Measurements from ENCODE around the gene OAS2.
"Not testable (repeated sequence)": the region's sequence is repeated elsewhere in the genome, so short reads cannot be mapped to it uniquely, and the experiment has no call there.

The OAS2 gene

DNA sequence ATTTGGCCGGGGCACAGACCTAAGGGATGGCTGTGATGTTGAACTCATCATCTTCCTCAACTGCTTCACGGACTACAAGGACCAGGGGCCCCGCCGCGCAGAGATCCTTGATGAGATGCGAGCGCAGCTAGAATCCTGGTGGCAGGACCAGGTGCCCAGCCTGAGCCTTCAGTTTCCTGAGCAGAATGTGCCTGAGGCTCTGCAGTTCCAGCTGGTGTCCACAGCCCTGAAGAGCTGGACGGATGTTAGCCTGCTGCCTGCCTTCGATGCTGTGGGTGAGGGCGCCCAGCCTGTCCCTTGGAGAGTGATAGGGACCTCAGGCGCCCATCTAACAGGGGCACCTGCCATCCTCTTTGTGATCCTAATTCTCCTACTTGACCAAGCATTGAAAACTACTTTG is 27.6 kb upstream of the OAS2 start:
- no peak for DNase-seq (ENCODE audit: low read depth)

DNA sequence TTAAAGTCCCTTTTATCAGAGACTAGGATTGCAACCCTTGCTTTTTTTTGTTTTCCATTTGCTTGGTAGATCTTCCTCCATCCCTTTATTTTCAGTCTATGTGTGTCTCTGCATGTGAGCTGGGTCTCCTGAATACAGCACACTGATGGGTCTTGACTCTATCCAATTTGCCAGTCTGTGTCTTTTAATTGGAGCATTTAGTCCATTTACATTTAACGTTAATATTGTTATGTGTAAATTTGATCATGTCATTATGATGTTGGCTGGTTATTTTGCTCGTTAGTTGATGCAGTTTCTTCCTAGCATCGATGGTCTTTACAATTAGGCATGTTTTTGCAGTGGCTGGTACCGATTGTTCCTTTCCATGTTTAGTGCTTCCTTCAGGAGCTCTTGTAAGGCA is 21.2 kb upstream of the OAS2 start:
- not testable (repeated sequence) for DNase-seq (ENCODE audit: low read depth)

DNA sequence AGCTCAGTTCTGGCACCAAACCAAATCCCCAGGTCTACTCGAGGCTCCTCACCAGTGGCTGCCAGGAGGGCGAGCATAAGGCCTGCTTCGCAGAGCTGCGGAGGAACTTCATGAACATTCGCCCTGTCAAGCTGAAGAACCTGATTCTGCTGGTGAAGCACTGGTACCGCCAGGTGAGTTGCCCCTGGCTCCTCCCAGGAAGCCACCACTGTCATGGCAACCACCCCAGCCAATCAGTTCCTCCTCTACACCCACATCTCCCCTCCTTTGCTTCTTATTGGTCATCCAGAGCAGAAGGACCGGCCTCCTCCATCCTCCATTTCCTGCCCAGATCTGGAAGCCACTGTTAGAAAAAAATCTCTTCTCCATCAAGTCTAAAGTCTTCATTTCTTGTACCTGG is 17.2 kb upstream of the OAS2 start:
- no peak for DNase-seq (ENCODE audit: low read depth)

DNA sequence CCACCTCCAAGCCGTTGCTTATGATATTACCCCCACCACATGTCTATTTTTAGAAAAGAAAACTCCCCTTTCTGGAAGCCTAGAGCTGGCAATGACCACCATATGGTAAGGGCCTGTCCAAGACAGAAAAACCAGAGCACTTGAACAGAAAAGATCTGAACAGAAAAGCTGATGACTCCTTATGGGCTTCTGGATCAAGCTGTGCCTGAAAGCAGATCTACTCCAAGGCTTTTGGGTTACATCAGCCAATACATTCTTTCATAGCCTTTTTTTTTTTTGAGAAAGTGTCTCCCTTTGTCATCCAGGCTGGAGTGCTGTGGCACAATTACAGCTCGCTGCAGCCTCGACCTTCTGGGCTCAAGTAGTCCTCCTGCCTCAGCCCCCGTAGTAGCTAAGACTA is 16.8 kb upstream of the OAS2 start:
- DNase-seq (ENCODE audit: low read depth), result no peak

GRCh38 chr12:112962561-112962960 is 15.8 kb upstream of the OAS2 start:
- no peak for DNase-seq (ENCODE audit: low read depth)

DNA sequence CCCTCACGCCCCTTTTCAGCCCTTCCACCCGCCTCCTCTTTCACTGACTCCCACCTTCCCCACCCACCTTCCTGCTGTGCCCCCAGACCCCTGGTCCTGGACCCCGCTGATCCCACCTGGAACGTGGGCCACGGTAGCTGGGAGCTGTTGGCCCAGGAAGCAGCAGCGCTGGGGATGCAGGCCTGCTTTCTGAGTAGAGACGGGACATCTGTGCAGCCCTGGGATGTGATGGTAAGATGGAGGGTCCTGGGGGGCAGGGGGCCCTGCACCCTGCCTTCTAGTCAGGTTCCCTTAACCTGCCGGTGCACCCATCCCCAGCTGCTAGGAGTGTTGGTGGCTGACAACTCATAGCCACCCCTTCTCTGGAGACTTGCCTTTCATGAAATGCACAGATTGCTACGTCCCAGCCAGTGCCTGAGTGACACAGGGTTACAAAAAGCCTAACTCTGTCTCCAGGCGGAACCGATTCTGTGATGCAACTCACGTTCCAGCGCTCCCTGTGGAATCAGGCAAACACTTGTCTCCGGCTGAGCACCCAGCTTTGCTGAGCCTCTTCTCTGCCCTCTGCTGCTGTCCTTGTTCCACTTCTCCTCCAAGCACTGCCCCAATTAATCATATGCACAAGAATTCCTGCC is 15.0 kb upstream of the OAS2 start:
- no peak for DNase-seq (ENCODE audit: low read depth)

- no peak for DNase-seq (ENCODE audit: low read depth)
Observed at GRCh38 chr12:112964067-112964670, 14.2 kb upstream of the OAS2 start.

- no peak for DNase-seq (ENCODE audit: low read depth)
Observed at GRCh38 chr12:112964915-112965314, 13.4 kb upstream of the OAS2 start.

- no peak for DNase-seq (ENCODE audit: low read depth)
Observed at GRCh38 chr12:112965643-112966042, 12.7 kb upstream of the OAS2 start.

DNA sequence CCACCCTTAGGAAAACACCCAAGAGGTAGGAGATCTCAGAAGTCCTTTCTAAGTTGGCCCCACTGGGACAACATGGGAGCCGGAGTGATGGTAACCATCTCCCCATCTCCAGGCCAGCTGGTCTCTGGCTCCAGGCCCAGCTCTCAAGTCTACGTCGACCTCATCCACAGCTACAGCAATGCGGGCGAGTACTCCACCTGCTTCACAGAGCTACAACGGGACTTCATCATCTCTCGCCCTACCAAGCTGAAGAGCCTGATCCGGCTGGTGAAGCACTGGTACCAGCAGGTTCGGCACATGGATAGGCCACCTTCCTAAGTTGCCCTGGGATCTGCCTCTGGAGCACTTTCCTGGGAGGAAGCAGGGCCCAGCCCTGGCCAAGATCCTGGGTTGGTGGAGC is 11.0 kb upstream of the OAS2 start:
- no peak for DNase-seq (ENCODE audit: low read depth)

- DNase-seq (ENCODE audit: low read depth), result no peak
Observed at GRCh38 chr12:112967858-112968257, 10.5 kb upstream of the OAS2 start.

DNA sequence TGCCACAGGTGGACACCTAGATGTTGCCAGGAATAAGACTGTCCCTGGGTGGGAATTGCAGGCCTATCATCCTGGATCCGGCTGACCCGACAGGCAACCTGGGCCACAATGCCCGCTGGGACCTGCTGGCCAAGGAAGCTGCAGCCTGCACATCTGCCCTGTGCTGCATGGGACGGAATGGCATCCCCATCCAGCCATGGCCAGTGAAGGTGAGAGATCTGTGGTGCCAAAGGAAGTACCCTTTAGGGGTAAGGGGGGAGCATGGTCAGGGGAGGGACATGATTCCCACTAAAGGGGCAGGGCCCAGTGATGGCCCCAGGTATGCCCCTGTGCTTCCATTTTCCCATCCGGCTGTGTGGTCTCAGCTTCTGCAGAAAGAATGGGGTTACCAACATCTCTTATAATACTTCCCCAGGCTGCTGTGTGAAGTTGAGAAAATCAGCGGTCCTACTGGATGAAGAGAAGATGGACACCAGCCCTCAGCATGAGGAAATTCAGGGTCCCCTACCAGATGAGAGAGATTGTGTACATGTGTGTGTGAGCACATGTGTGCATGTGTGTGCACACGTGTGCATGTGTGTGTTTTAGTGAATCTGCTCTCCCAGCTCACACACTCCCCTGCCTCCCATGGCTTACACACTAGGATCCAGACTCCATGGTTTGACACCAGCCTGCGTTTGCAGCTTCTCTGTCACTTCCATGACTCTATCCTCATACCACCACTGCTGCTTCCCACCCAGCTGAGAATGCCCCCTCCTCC is 8.6 kb upstream of the OAS2 start:
- no peak for DNase-seq (ENCODE audit: low read depth)

DNA sequence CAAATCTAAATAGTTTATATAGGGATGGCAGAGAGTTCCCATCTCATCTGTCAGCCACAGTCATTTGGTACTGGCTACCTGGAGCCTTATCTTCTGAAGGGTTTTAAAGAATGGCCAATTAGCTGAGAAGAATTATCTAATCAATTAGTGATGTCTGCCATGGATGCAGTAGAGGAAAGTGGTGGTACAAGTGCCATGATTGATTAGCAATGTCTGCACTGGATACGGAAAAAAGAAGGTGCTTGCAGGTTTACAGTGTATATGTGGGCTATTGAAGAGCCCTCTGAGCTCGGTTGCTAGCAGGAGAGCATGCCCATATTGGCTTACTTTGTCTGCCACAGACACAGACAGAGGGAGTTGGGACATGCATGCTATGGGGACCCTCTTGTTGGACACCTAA is 7.9 kb upstream of the OAS2 start:
- no peak for DNase-seq (ENCODE audit: low read depth)

DNA sequence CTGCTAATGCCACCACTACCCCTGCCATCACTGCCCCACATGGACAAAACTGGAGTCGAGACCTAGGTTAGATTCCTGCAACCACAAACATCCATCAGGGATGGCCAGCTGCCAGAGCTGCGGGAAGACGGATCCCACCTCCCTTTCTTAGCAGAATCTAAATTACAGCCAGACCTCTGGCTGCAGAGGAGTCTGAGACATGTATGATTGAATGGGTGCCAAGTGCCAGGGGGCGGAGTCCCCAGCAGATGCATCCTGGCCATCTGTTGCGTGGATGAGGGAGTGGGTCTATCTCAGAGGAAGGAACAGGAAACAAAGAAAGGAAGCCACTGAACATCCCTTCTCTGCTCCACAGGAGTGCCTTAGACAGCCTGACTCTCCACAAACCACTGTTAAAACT is 7.1 kb upstream of the OAS2 start:
- no peak for DNase-seq (ENCODE audit: low read depth)

DNA sequence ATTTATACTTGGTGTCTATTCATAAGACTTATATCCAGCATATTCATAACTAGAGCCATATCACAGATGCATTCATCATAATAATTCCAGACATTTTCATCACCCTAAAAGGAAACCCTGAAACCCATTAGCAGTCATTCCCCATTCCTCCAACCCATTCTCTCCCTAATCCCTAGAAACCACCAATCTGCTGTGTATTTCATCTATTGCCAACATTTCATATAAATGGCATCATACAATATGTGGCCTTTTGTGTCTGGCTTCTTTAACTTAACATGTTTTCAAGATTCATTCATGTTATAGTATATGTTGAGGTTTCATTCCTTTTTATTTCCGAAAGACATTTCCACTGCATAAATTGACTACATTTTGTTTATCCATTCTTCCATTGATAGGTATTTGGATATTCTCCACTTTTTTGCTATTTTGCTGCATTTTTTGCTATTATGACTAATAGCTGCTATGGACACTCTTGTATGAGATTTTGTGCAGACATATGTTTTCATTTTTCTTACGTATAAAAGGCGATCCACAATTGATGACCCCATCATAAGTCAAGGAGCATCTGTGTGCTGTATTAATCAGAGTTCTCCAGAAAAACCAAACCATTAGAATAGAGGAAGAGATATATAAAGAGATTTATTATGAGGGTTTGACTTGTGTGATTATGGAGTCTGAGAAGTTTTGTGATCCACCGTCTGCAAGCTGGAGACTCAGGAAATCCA is 5.1 kb upstream of the OAS2 start:
- no peak for DNase-seq (ENCODE audit: low read depth)

DNA sequence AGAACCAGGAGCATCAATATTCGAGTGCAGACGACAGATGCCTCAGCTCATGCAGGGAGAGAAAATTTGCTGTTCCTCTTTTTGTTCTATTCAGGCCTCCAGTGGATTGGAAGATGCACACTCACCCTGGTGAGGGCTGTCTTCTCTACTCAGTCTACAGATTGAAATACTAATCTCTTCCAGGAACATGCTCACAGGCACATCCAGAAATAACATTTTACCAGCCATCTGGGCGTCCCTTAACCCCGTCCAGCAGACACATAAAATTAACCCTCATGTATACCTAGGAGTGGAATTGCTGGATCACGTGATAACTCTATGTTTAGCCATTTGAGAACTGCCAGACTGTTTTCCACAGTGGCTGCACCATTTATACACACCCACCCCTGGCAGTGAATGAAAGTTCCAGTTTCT is 4.5 kb upstream of the OAS2 start:
- no peak for DNase-seq (ENCODE audit: low read depth)

- DNase-seq (ENCODE audit: low read depth), result no peak
Observed at GRCh38 chr12:112974904-112975303, 3.4 kb upstream of the OAS2 start.

DNA sequence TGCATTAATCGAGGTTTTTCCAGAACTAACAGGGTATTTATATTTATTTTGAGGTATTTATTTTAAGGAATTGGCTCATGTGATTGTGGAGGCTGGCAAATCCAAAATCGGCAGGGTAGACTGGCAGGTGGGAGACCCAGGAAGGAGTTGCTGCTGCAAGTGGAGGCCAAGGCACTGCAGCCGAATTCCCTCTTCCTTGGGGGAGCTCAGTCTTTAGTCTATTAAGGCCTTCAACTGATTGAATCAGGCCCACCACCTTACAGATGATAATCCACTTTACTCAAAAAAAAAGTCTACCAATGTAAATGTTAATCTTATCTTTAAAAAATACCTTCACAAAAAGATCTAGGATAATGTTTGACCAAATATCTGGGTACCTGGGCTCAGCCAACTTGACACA is 1.2 kb upstream of the OAS2 start:
- DNase-seq (ENCODE audit: low read depth), result no peak

- DNase-seq (ENCODE audit: low read depth), result no peak
Observed at GRCh38 chr12:112977641-112978040, 678 bp upstream of the OAS2 start.

DNA sequence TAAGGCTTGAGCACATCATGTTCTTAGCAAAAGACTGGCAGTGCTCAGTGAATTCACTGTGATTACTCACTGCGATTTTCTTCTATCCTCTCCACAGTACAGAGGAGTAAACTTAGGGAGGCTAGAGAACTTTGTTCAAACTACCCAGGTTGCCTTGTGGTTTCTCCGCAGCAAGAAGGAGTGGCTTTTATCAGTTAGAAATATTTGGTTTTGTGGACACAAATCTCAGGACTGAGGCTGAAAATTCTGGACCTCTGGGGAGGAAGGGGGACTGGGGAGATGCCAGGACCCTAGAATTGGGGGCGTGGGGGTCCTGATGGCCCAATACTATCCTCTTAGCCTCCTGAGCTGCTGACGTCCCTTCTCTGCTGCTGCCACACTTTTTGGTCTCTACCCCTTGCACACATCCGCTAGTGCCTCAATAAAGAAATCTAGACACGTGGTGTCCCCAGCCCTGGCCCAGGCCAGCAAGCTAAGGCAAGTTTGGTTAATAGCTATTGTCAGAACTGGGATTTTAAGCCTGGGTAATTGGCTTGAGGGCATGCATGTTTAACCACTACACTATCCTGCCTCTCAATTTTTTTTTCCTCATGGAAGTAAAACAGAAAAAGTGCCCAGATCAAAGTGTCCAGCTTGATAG is 842 bp downstream of the OAS2 start:
- no peak for DNase-seq (ENCODE audit: low read depth)

GRCh38 chr12:112980491-112981158 is 2.3 kb downstream of the OAS2 start:
- DNase-seq (ENCODE audit: low read depth), result no peak
